Adrenal gland (tissue), 5 donors: ENCODE data around the gene SNX24.

ENCODE experiments used
- CTCF ChIP-seq, 6 experiments: fragments of 450-650 bp in 4 of 6; fragments of 200-600 bp in 2 of 6; sonication (generic) in 1 of 6; IDR thresholded peaks; 1 replicate in 5 of 6; 2 replicates in 1 of 6; pipeline versions ENCODE4 v1.5.1 to v1.8.0; 2016 to 2021; ENCODE audit warnings: antibody characterized with exemption in 6 of 6, mild to moderate bottlenecking in 2 of 6, moderate library complexity in 1 of 6
- POLR2A ChIP-seq, 2 donors: fragments of 450-650 bp; IDR thresholded peaks; one replicate each; pipeline ENCODE4 v1.6.1; 2017; ENCODE audit warnings: antibody characterized with exemption in 2 of 2, mild to moderate bottlenecking in 2 of 2, moderate library complexity in 1 of 2
- donor health status: DM: no; HTN: no; CAD: no.

DNA sequence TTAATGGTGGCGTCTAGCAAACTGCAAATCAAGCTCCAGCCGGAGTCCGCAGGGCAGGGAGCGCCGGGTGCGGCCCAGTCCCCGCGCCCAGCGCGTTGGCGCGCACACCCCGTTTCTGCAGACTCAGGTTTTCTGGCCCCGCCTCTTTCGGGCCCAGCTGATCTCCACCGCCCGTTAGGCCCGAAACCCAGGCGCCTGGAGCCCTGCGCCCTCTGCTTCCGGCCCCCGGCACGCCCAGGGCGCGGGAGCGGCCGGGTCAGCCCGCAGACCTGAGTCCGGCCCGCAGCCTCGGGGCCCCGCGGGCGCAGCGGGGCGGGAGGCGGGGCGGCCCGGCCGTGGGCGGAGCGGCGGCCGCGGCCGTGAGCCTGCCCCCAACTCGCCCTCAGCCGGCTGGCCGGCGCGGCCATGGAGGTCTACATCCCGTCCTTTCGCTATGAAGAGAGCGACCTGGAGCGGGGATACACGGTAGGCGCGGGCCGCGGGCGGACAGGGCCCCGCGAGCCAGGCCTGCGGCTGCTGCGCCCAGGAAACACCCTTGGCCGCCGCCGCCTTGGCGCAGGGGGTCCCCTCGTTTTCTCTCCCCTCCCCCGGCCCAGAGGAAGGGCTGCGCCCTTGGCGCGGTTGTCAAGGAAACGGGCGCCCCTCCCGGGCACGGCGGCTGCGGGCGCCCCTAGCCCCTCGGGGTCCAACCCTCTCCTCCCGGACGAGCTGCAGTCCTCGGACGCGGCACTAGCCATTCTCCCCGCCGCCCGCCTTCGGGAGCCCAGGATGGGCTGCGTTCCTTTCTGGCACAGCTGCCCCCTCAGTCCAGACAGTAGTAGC is at the start of gene SNX24:
- TF ChIP-seq CTCF (IDR thresholded peaks at IDR 0.05) (no peak), POLR2A (IDR thresholded peaks at IDR 0.05) (peak; percentile 57 to 66)
